AG04449 (cell line): ENCODE data around the gene MAP3K8.
"Not testable (repeated sequence)": the region's sequence is repeated elsewhere in the genome, so short reads cannot be mapped to it uniquely, and the experiment has no call there.

Experiments used
- CTCF ChIA-PET: fragments of 350-600 bp; formaldehyde crosslinking; extraction: SDS; loops from one replicate; lab custom pipeline; 2021; ENCODE audit warnings: antibody characterized with exemption; lab: Yijun Ruan, JAX
- POLR2A ChIA-PET: fragments of 400-600, 350-600 bp; formaldehyde crosslinking; extraction: SDS; loops from one replicate; lab custom pipeline; 2020; ENCODE audit warnings: antibody characterized with exemption, inconsistent platforms; lab: Yijun Ruan, JAX
- DNase-seq: peaks from one replicate; pipeline ENCODE4 v3.0.0-alpha.2; 2010; ENCODE audit warnings: low read depth, low spot score
- H3K4me3 ChIP-seq: 2 replicates; pipeline ENCODE4 v1.5.1; 2011; ENCODE audit warnings: low read depth, mild to moderate bottlenecking, control low read depth, low read length
- TF ChIP-seq, protein P1 (sequence below): IDR thresholded peaks from one replicate; pipeline ENCODE4 v1.5.1; 2011; ENCODE audit warnings: mild to moderate bottlenecking, moderate library complexity, low read length, control low read depth, inconsistent platforms; ENCODE audit not compliant: insufficient read depth; ENCODE audit errors: missing control alignments

Gene MAP3K8

DNA sequence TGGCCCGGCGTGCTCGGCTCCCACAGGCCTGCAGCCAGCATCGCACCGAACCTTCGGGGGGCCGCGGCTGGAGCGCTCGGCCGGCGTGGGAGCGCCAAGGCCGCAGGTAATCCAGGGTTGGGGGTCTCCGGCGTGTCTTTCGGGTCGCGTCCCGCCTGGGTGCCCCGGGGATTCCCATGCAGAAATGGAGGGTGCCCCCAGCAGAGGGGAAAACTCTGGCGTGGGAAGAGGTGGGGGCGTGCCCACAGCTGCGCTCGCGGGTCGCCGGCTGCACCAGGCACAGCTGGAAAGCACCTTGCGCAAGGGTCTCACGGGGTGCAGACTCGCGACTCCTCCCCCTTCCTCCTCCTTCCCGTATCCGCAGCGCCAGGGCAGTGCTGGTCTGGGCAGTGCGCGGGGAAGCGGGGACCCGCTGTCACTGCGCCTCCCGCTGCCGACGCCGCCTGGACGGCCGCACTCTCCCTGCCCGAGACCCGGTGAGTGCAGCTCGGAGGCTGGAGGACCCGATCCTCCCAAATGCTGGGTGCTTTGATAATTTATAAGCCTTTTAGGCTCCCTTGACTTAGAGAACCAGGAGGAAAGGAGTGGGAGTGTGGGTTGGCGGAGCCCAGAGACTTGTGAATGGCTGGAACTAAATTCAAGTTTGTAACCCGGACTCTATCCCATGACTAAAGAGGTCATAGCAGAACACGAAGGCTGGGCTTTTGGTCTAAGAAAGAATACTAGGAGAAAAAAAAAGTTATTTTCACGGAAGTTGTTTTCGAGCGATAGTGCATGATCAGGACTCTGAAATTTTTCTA is 489 bp downstream of the MAP3K8 start:
- no peak for DNase-seq
- ChIA-PET POLR2A (interaction anchor here (0.9 to 1.9 kb wide), 4 partner anchors 9 to 30 kb away, joined by 4 to 5 read pairs (median 5); no protein-coding TSS in a partner anchor), CTCF (interaction anchor here (1.8 kb wide), 1 partner anchor 21 kb away, joined by 6 read pairs; no protein-coding TSS in a partner anchor)
- TF ChIP-seq, protein P1, sequence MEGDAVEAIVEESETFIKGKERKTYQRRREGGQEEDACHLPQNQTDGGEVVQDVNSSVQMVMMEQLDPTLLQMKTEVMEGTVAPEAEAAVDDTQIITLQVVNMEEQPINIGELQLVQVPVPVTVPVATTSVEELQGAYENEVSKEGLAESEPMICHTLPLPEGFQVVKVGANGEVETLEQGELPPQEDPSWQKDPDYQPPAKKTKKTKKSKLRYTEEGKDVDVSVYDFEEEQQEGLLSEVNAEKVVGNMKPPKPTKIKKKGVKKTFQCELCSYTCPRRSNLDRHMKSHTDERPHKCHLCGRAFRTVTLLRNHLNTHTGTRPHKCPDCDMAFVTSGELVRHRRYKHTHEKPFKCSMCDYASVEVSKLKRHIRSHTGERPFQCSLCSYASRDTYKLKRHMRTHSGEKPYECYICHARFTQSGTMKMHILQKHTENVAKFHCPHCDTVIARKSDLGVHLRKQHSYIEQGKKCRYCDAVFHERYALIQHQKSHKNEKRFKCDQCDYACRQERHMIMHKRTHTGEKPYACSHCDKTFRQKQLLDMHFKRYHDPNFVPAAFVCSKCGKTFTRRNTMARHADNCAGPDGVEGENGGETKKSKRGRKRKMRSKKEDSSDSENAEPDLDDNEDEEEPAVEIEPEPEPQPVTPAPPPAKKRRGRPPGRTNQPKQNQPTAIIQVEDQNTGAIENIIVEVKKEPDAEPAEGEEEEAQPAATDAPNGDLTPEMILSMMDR, result no peak
- peak overlapping the region; percentile 86 for H3K4me3 ChIP-seq

DNA sequence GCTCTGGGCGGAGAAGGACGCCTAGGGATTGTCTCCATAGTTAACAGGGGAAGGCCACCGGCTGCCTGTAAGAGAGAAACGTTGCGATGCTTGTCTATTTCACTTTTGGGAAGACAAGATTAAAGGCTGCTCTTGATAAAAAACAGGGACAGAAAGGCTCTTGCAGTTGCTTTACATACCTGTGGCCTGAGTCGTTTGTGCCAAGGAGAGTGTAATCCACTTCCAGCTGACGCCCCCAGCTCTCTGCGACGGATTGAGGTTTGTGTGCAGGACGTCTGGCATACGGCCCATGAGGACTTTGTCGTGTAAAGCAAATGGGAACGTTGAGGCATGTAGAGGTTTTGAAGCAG is 1.1 kb downstream of the MAP3K8 start:
- POLR2A ChIA-PET, result interaction anchor here (1.9 kb wide), 1 partner anchor 29 kb away, joined by 5 read pairs; no protein-coding TSS in a partner anchor
- CTCF ChIA-PET, result no interaction called here
- TF ChIP-seq, protein P1, result no peak
- no peak for DNase-seq
- H3K4me3 ChIP-seq, result peak overlapping the region; percentile 86

DNA sequence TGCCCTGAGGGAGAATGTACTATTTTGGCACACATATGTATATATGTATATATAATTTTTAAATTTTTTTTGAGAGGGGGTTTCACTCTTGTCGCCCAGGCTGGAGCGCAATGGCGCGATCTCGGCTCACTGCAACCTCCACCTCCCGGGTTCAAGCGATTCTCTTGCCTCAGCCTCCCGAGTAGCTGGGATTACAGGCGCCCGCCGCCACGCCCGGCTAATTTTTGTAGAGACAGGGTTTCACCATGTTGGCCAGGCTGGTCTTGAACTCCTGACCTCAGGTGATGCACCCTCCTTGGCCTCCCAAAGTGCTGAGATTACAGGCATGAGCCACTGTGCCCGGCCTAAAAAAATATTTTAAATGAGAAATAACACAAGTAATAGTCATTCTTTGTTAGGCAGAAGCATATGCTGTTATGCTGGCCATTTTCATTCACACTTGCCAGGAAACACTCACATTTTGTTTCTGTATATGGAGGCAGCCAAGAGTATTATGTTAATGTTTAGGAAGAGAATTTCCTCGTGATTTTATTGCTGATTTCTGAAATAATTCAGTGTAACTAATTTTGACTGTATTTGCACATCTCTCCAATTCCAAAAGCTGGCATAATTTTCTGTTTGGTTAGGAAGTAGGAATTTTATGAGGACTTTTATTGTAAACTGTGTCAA is 1.6 kb downstream of the MAP3K8 start:
- H3K4me3 ChIP-seq, result peak overlapping the region; percentile 86
- CTCF ChIA-PET, result interaction anchor here (1.2 kb wide), 1 partner anchor 101 kb away, joined by 3 read pairs; no protein-coding TSS in a partner anchor

DNA sequence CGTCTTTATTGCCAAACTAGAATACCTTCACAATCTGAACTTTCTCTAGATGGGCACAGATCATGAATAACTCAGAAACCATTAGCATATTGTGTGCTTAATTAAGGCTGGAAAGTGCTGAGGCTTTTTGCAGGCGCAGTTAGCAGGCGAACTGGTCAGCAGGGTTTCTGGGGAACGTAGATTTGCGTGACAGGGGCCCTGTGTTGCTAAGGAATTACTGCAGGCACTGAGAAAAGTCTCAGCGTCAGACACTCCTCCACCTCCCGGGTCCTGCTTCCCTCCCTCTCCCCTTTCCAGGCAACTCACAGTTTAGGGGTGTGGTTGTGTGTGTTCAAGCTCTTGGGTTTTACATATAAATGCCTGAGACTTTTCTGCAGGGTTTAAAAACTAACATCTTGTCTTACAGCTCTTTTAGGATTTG is 2.2 kb downstream of the MAP3K8 start:
- DNase-seq, result no peak
- POLR2A ChIA-PET, result interaction anchor here (0.7 kb wide), 1 partner anchor 105 kb away, joined by 4 read pairs; no protein-coding TSS in a partner anchor
- TF ChIP-seq, protein P1, result no peak
- peak overlapping the region; percentile 86 for H3K4me3 ChIP-seq
- CTCF ChIA-PET, result interaction anchor here (1.2 to 1.8 kb wide), 3 partner anchors 19 to 155 kb away, joined by 3 to 5 read pairs (median 5); no protein-coding TSS in a partner anchor

More for the DNA sequence above, 1.6 kb downstream of the MAP3K8 start:
- DNase-seq, result not testable (repeated sequence)
- POLR2A ChIA-PET, result interaction anchor here (0.7 kb wide), 1 partner anchor 105 kb away, joined by 4 read pairs; no protein-coding TSS in a partner anchor

DNA sequence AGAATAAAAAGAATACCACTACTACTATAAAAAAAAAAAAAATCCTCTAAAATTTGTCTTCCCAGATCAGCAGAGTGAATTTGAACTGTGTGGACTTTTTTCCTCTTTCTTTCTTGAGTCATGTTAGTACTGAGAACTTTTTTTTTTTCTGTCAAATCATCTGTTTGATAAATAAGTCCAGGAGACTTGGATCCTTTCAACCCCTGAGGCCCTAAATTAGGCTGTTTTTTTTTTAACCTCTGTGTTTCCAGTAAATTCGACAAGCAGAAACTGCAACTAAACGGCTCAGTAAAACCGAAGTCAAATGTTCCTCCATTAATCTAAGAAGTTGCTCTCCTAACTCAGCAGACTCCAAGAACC is 2.7 kb downstream of the MAP3K8 start:
- POLR2A ChIA-PET, result interaction anchor here (0.7 kb wide), 1 partner anchor 104 kb away, joined by 4 read pairs; no protein-coding TSS in a partner anchor
- TF ChIP-seq, protein P1, result no peak
- peak overlapping the region; percentile 86 for H3K4me3 ChIP-seq
- CTCF ChIA-PET, result interaction anchor here (1.1 to 1.8 kb wide), 5 partner anchors 9 to 155 kb away, joined by 3 to 5 read pairs (median 5); no protein-coding TSS in a partner anchor
- DNase-seq, result no peak

DNA sequence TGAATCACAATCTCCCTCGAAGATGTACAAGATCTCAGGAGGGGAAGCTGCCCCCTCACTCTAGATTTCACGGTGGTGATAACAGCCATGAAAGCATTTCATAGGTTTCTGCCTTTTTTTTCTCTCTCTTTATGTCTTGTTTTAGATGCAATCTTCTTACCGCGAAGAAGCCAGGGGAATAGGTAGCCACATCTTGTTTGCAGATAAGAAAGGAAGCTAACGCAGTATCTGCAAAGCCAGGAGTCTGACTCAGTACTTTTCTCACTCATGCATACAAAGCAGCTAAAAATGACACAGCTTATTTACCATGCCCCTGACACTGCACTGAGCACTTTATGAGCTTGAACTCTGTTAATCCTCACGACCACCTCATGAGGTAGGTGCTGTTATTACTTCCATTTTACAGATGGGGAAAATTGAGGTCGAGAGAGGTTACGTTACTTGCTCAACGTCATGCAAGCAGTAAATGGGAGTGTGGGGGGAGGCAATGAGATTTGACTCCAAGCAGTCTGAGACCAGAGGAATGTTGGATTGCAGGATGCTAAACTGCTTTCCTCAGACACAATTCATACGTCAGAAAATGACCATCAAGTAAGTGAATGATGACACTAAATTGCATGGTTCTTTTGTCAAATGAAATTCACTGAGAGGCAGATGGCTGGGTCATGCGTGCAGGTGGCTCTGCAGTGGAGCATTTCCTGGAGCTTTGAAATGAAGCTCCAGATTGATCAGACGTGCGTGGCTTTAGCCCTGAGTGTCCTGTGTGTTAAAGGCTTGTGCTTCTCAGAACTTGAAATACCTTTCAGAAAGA is 3.3 kb downstream of the MAP3K8 start:
- ChIA-PET CTCF (interaction anchor here (0.7 to 1.8 kb wide), 10 partner anchors 9 to 154 kb away, joined by 3 to 5 read pairs (median 4); no protein-coding TSS in a partner anchor), POLR2A (interaction anchor here (1.5 kb wide), 1 partner anchor 10 kb away, joined by 3 read pairs; no protein-coding TSS in a partner anchor)
- no peak for DNase-seq
- TF ChIP-seq, protein P1, result no peak
- H3K4me3 ChIP-seq, result peak overlapping the region; percentile 86
